IPS DF 4.7 (cell line): ENCODE measurements around the gene MRPL30.
"Not testable (repeated sequence)": the region's sequence is repeated elsewhere in the genome, so short reads cannot be mapped to it uniquely, and the experiment has no call there.

Experiments
- DNase-seq: peaks from one replicate; pipeline ENCODE4 v3.0.0-alpha.2; 2013; ENCODE audit warnings: low spot score; ENCODE audit errors: extremely low read depth

The MRPL30 gene

GRCh38 chr2:99180755-99181623 is at the start of gene MRPL30, which contains the start of gene MITD1:
Gene MRPL30 (plus strand): TSS chr2:99181184. CDS start chr2:99186204, 5,020 bp downstream.
Gene MITD1 (minus strand): TSS chr2:99181058. CDS start chr2:99180981, 77 bp downstream.
- peak; percentile 94 for DNase-seq

DNA sequence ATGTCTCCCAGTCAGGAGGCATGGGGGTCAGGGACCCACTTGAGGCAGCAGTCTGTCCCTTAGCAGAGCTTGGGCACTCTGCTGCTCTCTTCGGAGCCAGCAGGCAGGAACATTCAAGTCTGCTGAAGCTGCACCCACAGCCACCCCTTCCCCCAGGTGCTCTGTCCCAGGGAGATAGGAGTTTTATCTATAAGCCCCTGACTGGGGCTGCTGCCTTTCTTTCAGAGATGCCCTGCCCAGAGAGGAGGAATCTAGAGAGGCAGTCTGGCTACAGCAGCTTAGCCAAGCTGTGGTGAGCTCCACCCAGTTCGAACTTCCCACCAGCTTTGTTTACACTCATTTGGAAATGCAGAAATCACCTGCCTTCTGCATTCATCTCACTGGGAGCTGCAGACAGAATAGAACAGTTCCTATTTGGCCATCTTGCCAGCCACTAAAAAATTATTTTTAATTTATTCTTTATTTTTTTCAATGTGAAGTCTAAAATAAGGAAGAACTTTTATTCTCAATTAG is 45.9 kb upstream of the MRPL30 start:
- DNase-seq, result not testable (repeated sequence)

DNA sequence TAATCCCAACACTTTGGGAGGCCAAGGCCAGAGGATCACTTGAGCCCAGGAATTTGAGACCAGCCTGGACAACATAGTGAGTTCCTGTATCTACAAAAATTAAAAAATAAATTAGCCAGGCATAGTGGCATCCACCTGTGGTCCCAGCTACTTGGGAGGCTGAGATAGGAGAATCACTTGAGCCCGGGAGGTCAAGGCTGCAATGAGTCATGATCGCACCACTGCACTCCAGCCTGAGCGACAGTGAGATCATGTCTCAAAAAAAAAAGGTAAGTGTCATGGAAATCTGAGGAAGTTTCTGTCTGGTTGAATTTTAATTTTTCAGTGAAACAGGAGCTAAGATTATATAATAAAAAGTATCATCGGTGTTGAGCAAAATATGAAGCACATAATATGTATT is 42.0 kb upstream of the MRPL30 start:
- no peak for DNase-seq

DNA sequence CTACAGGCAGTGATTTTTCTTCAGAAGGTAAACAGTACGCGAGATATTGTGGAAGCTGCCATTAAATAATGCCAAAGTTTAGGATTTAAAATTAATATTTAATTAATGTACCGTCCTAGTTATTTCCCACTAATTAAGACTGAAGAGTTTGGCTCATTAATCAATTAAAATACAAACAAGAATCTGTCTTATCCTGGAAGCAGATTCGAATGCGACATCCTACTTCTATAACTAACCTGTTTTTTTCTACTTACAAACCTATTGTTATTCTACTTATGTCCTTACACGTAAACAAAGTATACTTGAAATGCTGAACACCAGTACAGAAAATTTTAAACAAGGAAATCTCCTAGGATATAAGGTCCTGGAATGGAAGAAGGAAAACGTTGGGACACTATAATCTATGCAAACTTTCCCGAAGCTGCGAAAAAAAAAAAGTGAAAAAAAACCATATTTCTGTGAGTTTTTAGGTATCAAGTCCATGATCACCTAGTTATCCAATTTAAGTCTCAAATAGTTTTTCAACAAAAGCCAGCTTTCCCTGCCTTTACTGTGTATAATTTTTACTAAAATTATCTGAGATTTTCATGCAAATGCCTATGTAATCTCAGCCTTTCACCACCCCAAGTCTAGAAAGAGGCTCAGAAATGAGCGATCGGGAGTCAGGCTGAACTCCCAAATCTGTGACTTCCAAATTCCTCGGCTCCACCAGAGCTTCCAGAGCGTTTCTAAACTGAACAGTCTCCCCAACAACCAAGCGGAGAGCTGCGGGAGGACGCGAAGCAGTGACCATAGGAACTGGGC is 40.7 kb upstream of the MRPL30 start:
- DNase-seq, result peak; percentile 7

GRCh38 chr2:99140860-99141109 is 40.2 kb upstream of the MRPL30 start:
- no peak for DNase-seq

- peak; percentile 51 for DNase-seq
These were observed 39.6 kb upstream of the MRPL30 start, which contains the start of gene C2orf15 for GRCh38 chr2:99141110-99142108. Gene C2orf15 (plus strand): TSS chr2:99141707. CDS start chr2:99150559, 8,852 bp downstream.

GRCh38 chr2:99150706-99151105 is 30.3 kb upstream of the MRPL30 start:
- no peak for DNase-seq

- DNase-seq, result no peak
These were observed 28.6 kb upstream of the MRPL30 start for GRCh38 chr2:99152199-99152895.

GRCh38 chr2:99153921-99154604 is 26.9 kb upstream of the MRPL30 start:
- DNase-seq, result no peak

- peak; percentile 56 for DNase-seq
These were observed 26.1 kb upstream of the MRPL30 start, which contains the start of the genes LIPT1 and TSGA10 for GRCh38 chr2:99154643-99155536. Gene LIPT1 (plus strand): TSS chr2:99154967. CDS start chr2:99161958, 6,991 bp downstream. Gene TSGA10 (minus strand): TSS chr2:99154942. CDS start chr2:99109439, 45,503 bp downstream.

GRCh38 chr2:99156891-99157290 is 24.1 kb upstream of the MRPL30 start:
- no peak for DNase-seq

DNA sequence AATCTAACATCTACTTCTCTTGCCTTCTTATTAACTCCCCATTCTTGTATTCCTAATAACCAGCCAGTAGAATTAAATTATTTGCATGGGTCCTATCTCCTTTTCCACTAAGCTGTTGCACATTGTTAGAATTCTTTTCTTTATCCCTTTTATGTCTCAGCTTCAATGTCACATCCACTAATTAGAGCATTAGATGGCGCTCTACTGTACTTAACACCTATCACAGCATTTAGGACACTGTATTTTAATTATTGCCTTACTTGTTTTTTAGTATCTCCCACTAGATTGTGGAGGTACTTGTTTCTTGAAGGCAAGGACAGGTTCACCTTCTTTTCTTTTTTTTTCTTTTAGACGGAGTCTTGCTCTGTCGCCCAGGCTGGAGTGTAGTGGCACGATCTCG is 22.4 kb upstream of the MRPL30 start:
- peak; percentile 2 for DNase-seq

DNA sequence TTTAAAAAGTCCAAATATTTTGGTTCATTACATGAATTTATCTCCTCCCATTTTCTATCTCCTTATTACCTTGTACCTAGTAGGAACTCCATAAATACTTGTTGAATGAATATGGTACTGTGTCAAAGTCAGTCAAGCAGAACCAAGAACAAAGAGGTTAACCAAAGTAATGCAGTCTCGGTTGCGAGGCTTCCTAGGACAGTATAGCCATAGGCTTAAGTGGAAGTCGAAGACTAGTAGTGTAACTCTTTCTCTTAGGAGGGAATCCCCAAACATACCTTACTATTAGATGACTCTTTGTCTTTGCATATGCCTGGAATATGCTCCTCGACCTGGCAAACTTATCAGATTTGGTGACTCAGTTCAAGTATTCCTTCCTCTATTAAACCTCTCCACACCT is 21.4 kb upstream of the MRPL30 start:
- DNase-seq, result no peak

- DNase-seq, result no peak
These were observed 14.8 kb upstream of the MRPL30 start for GRCh38 chr2:99166218-99166617.

GRCh38 chr2:99169534-99169933 is 11.4 kb upstream of the MRPL30 start:
- DNase-seq, result no peak

DNA sequence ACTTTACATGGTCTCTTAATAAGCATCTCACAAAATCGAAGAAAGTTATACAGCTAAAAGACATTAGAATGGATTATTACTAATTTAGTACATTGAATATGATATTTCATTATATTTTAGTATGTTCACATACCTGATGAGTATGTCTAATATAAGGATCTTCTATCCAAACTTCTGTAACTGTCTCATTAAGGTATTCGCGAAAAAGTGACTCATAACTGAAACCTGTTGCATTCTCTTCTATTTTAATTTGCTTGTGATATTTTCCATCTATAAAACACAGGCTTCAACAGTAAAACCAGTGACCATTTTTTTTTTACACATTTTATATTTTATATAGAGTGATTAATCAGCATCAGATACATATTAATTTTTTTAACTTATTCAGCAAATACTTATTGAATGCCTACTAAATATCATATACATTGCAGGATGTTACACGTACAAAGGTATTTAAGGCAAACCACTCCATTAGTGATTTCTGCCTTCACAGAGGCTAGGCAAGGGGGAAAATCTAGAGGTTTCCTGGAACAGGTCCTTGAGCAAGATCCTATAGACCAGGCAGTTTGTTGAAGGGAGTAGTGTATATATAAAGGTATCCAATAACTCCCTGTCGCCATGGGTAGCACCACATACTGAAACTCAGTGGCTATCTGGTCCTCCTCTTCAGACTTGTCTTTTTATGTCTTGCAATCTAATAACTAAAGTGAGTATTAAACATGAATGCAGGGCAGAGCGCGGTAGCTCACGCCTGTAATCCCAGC is 9.4 kb upstream of the MRPL30 start:
- no peak for DNase-seq

DNA sequence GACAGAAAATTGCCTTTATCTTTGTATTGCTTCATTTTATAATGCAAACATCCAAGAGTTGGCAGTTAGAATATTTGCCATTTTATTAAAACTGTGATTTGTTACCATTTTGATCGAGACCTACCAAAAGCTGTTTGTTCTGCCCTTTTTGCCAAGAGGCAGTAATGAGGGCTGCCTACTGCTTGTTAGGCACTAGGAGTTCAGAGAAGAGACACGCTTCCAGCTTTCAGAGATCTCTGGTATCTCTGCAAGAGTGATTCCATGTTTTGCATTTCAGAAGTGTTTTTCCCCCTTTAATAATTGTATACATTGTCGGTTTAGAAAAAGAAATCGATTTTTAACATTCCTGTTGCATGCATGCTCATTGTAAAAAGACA is 628 bp downstream of the MRPL30 start:
- DNase-seq, result no peak

- DNase-seq, result no peak
These were observed 2.0 kb downstream of the MRPL30 start for GRCh38 chr2:99183025-99183424.
